Liver (tissue), 9 donors: Measurements from ENCODE around the gene CELF2. TPM values are rescaled to one million over a fixed set of nuclear protein-coding genes. Genes with fewer than 3 reads are reported as not detected.

Experiments used
- DNase-seq: peaks from one replicate; pipeline ENCODE4 v3.0.0-alpha.2; 2017; ENCODE audit warnings: low spot score
- H3K27ac ChIP-seq, 2 donors: one replicate each; pipeline ENCODE4 v1.7.0; 2013; ENCODE audit warnings: inconsistent platforms in 2 of 2, low read length in 2 of 2, control low read depth in 1 of 2, low read depth in 1 of 2, mild to moderate bottlenecking in 1 of 2
- H3K27me3 ChIP-seq, 4 donors: one replicate each; pipeline versions ENCODE4 v1.6.1 to v1.7.0; 2013; ENCODE audit warnings: low read length in 3 of 4, inconsistent platforms in 1 of 4, mild to moderate bottlenecking in 1 of 4, moderate library complexity in 1 of 4; ENCODE audit not compliant: control insufficient read depth in 4 of 4, insufficient read depth in 4 of 4
- H3K36me3 ChIP-seq, 4 donors: one replicate each; pipeline versions ENCODE4 v1.6.1 to v1.7.0; 2013; ENCODE audit warnings: low read length in 3 of 4, mild to moderate bottlenecking in 3 of 4, low read depth in 1 of 4, moderate library complexity in 1 of 4; ENCODE audit not compliant: control insufficient read depth in 4 of 4, insufficient read depth in 3 of 4
- H3K4me1 ChIP-seq, 4 donors: one replicate each; pipeline versions ENCODE4 v1.6.1 to v1.7.0; 2013; ENCODE audit warnings: low read length in 3 of 4, mild to moderate bottlenecking in 3 of 4, moderate library complexity in 1 of 4; ENCODE audit not compliant: control insufficient read depth in 4 of 4, insufficient read depth in 4 of 4
- H3K4me3 ChIP-seq, 3 donors: one replicate each; pipeline versions ENCODE4 v1.6.1 to v1.7.0; 2013; ENCODE audit warnings: low read length in 3 of 3, control low read depth in 1 of 3, low read depth in 1 of 3, mild to moderate bottlenecking in 1 of 3
- H3K9ac ChIP-seq, 2 donors: one replicate each; pipeline ENCODE4 v1.7.0; 2013; ENCODE audit warnings: low read length in 2 of 2, mild to moderate bottlenecking in 2 of 2, moderate library complexity in 2 of 2, control low read depth in 1 of 2, low read depth in 1 of 2
- H3K9me3 ChIP-seq, 4 donors: one replicate each; pipeline versions ENCODE4 v1.6.1 to v1.7.0; 2013; ENCODE audit warnings: low read length in 3 of 4; ENCODE audit not compliant: control insufficient read depth in 4 of 4
- EGR1 ChIP-seq, 2 donors: IDR thresholded peaks; 2 replicates each; pipeline ENCODE4 v1.6.1; 2016 to 2018; ENCODE audit warnings: antibody characterized with exemption in 2 of 2, low read depth in 2 of 2
- FOXA1 ChIP-seq: IDR thresholded peaks from 2 replicates; pipeline ENCODE4 v1.6.1; 2016; ENCODE audit warnings: antibody characterized with exemption
- FOXA2 ChIP-seq: IDR thresholded peaks from 2 replicates; pipeline ENCODE4 v1.6.1; 2016; ENCODE audit warnings: antibody characterized with exemption
- GABPA ChIP-seq, 2 donors: IDR thresholded peaks in 1 of 2; conservative IDR thresholded peaks in 1 of 2; 2 replicates each; pipeline ENCODE4 v1.6.1; 2016; ENCODE audit warnings: antibody characterized with exemption in 2 of 2, mild to moderate bottlenecking in 1 of 2, moderate library complexity in 1 of 2
- HNF4A ChIP-seq, 2 donors: conservative IDR thresholded peaks; 2 replicates each; pipeline ENCODE4 v1.6.1; 2016; ENCODE audit warnings: antibody characterized with exemption in 2 of 2, mild to moderate bottlenecking in 2 of 2
- HNF4G ChIP-seq: IDR thresholded peaks from 2 replicates; pipeline ENCODE4 v1.6.1; 2016; ENCODE audit warnings: antibody characterized with exemption
- JUND ChIP-seq, 2 donors: IDR thresholded peaks; 2 replicates each; pipeline ENCODE4 v1.6.1; 2016; ENCODE audit warnings: antibody characterized with exemption in 2 of 2
- NR2F2 ChIP-seq: IDR thresholded peaks from 2 replicates; pipeline ENCODE4 v1.6.1; 2016; ENCODE audit warnings: antibody characterized with exemption
- RAD21 ChIP-seq, 2 donors: IDR thresholded peaks; 2 replicates each; pipeline ENCODE4 v1.6.1; 2016; ENCODE audit warnings: antibody characterized with exemption in 2 of 2, mild to moderate bottlenecking in 2 of 2
- SP1 ChIP-seq: IDR thresholded peaks from 2 replicates; pipeline ENCODE4 v1.6.1; 2018; ENCODE audit warnings: antibody characterized with exemption, mild to moderate bottlenecking
- TAF1 ChIP-seq: conservative IDR thresholded peaks from 2 replicates; pipeline ENCODE4 v1.6.1; 2016; ENCODE audit warnings: antibody characterized with exemption, mild to moderate bottlenecking
- YY1 ChIP-seq: IDR thresholded peaks from 2 replicates; pipeline ENCODE4 v1.6.1; 2016; ENCODE audit warnings: antibody characterized with exemption, mild to moderate bottlenecking
- WGBS: extraction: QIAGEN DNeasy Blood & Tissue Kit; methylation state at CpG from one replicate; pipeline ENCODE4 v1.1.7; 2013; 5-methylcytosine and 5-hydroxymethylcytosine counted together
- polyA plus RNA-seq, 2 donors: library from polyadenylated mRNA; stranded (reverse) in 1 of 2; unstranded in 1 of 2; fragments of 200-250 nt in 1 of 2; fragments of >200 nt in 1 of 2; fragmentation: Nextera tagmentation in 1 of 2; extraction: Ambion mirVana in 1 of 2; gene quantifications; one replicate each; pipeline versions ENCODE4 v1.2.1 to v1.2.3, GENCODE V29; 2013 to 2015
- total RNA-seq, 2 donors: library from RNA; depleted of rRNA; stranded (reverse); fragments of >200 nt; gene quantifications; one replicate each; pipeline ENCODE4 v1.2.3, GENCODE V29; 2014
- TF ChIP-seq, protein P1 (sequence below): IDR thresholded peaks from 2 replicates; pipeline ENCODE4 v1.6.1; 2016; ENCODE audit warnings: antibody characterized with exemption
- TF ChIP-seq, protein P2 (sequence below): fragments of 150-350 bp; IDR thresholded peaks from 2 replicates; pipeline ENCODE4 v1.5.1; 2017; ENCODE audit warnings: improper control_type of control experiment, low read depth, low read length; ENCODE audit not compliant: missing input control
- TF ChIP-seq, protein P3 (sequence below): IDR thresholded peaks from 2 replicates; pipeline ENCODE4 v1.6.1; 2016; ENCODE audit warnings: antibody characterized with exemption
- TF ChIP-seq, protein P4 (sequence below): IDR thresholded peaks from 2 replicates; pipeline ENCODE4 v1.6.1; 2016; ENCODE audit warnings: antibody characterized with exemption
- TF ChIP-seq, protein P5 (sequence below): IDR thresholded peaks from 2 replicates; pipeline ENCODE4 v1.6.1; 2016; ENCODE audit warnings: antibody characterized with exemption, mild to moderate bottlenecking
- donor health status: healthy.
- donor health status: healthy.
- donor health status: healthy.
- donor health status: healthy.
- donor health status: healthy.

CELF2 gene
- total and polyA plus RNA-seq, 4 donors: 1.4 to 8.5 (median 5.6) TPM

DNA sequence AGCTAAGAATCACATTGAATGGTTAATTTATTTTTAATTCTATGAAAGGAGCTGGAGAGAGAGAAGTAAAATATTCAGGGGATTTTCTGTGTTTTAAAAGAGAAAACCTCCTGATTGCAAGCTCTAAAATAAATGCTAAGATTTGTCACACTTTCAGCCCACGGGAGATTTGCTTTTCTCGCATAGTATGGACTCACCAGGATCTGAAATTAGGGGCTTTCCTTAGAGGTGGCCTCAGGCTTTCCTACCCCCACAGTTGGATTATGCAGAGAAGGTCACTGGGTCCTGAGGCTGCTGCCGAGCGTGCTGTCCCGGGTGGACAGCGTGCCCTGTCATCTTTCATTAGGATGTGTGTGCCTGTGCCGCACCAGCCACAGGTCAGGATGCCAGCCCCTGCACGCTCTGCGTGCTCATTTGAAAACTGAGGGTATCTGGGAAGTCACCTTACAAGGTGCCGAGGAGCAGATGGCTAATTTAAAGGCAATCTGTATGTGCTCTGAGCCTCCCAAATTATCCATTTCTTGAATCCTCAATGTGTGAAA, 258.8 kb downstream of the CELF2 start (continued):
- TF ChIP-seq, protein P1, sequence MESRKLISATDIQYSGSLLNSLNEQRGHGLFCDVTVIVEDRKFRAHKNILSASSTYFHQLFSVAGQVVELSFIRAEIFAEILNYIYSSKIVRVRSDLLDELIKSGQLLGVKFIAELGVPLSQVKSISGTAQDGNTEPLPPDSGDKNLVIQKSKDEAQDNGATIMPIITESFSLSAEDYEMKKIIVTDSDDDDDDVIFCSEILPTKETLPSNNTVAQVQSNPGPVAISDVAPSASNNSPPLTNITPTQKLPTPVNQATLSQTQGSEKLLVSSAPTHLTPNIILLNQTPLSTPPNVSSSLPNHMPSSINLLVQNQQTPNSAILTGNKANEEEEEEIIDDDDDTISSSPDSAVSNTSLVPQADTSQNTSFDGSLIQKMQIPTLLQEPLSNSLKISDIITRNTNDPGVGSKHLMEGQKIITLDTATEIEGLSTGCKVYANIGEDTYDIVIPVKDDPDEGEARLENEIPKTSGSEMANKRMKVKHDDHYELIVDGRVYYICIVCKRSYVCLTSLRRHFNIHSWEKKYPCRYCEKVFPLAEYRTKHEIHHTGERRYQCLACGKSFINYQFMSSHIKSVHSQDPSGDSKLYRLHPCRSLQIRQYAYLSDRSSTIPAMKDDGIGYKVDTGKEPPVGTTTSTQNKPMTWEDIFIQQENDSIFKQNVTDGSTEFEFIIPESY: no peak
- TF ChIP-seq HNF4G (no peak), FOXA2 (no peak)

DNA sequence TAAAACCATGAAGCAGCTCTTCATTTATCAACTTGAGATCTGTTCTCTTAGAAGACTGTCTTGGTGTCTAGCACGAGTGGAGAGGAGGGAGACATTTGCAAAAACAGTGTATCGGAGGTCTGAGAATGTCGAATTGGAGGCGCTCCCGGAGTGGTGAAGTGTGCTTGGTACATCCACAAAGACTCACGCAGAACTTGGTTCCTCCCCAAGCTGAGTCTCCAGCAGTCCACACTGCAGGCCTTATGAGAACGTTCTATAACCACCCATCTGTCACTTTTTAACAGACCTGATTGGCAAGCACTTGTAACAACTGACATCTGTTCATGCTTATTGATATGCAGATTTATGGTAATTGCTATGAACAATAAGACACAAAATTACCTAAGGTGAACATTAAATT, 261.6 kb downstream of the CELF2 start:
- Histone ChIP-seq H3K9me3 (no peaks in the 10 kb centered on the region), H3K36me3 (peaks cover 0 to 6% (median 0%) of the 10 kb centered on the region in 4 donors), H3K4me3 (no peak overlapping the region), H3K27ac (no peak overlapping the region), H3K4me1 (no peaks in the 10 kb centered on the region), H3K27me3 (no peaks in the 10 kb centered on the region), H3K9ac (no peak overlapping the region)
- WGBS: 85% methylated on average over 7 of the region's 7 CpGs
- DNase-seq: no peak
- TF ChIP-seq HNF4G: no peak
- TF ChIP-seq, protein P2, sequence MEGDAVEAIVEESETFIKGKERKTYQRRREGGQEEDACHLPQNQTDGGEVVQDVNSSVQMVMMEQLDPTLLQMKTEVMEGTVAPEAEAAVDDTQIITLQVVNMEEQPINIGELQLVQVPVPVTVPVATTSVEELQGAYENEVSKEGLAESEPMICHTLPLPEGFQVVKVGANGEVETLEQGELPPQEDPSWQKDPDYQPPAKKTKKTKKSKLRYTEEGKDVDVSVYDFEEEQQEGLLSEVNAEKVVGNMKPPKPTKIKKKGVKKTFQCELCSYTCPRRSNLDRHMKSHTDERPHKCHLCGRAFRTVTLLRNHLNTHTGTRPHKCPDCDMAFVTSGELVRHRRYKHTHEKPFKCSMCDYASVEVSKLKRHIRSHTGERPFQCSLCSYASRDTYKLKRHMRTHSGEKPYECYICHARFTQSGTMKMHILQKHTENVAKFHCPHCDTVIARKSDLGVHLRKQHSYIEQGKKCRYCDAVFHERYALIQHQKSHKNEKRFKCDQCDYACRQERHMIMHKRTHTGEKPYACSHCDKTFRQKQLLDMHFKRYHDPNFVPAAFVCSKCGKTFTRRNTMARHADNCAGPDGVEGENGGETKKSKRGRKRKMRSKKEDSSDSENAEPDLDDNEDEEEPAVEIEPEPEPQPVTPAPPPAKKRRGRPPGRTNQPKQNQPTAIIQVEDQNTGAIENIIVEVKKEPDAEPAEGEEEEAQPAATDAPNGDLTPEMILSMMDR: no peak
- TF ChIP-seq, protein P3, sequence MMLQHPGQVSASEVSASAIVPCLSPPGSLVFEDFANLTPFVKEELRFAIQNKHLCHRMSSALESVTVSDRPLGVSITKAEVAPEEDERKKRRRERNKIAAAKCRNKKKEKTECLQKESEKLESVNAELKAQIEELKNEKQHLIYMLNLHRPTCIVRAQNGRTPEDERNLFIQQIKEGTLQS: no peak
- no peak for TF ChIP-seq NR2F2
- no peak for TF ChIP-seq RAD21 (IDR thresholded peaks at IDR 0.05)
- no peak for TF ChIP-seq TAF1
- no peak for TF ChIP-seq FOXA2
- TF ChIP-seq EGR1 (IDR thresholded peaks at IDR 0.05; ENCODE audit: low read depth in 2 of 2): no peak
- TF ChIP-seq, protein P4, sequence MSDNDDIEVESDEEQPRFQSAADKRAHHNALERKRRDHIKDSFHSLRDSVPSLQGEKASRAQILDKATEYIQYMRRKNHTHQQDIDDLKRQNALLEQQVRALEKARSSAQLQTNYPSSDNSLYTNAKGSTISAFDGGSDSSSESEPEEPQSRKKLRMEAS: no peak
- no peak for TF ChIP-seq JUND (IDR thresholded peaks at IDR 0.05)
- no peak for TF ChIP-seq HNF4A (conservative IDR thresholded peaks at IDR 0.05)
- no peak for TF ChIP-seq GABPA (IDR thresholded peaks at IDR 0.05 in 1 of 2, conservative IDR thresholded peaks at IDR 0.05 in 1 of 2)
- TF ChIP-seq FOXA1: no peak
- no peak for TF ChIP-seq SP1
- TF ChIP-seq, protein P5, sequence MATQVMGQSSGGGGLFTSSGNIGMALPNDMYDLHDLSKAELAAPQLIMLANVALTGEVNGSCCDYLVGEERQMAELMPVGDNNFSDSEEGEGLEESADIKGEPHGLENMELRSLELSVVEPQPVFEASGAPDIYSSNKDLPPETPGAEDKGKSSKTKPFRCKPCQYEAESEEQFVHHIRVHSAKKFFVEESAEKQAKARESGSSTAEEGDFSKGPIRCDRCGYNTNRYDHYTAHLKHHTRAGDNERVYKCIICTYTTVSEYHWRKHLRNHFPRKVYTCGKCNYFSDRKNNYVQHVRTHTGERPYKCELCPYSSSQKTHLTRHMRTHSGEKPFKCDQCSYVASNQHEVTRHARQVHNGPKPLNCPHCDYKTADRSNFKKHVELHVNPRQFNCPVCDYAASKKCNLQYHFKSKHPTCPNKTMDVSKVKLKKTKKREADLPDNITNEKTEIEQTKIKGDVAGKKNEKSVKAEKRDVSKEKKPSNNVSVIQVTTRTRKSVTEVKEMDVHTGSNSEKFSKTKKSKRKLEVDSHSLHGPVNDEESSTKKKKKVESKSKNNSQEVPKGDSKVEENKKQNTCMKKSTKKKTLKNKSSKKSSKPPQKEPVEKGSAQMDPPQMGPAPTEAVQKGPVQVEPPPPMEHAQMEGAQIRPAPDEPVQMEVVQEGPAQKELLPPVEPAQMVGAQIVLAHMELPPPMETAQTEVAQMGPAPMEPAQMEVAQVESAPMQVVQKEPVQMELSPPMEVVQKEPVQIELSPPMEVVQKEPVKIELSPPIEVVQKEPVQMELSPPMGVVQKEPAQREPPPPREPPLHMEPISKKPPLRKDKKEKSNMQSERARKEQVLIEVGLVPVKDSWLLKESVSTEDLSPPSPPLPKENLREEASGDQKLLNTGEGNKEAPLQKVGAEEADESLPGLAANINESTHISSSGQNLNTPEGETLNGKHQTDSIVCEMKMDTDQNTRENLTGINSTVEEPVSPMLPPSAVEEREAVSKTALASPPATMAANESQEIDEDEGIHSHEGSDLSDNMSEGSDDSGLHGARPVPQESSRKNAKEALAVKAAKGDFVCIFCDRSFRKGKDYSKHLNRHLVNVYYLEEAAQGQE: no peak
- no peak for TF ChIP-seq YY1
